HG03060 (cell line): ENCODE measurements around the gene ACSL5.

ENCODE experiments used
- ATAC-seq: cut with Tn5 transposase; IDR thresholded peaks from one replicate; pipeline ENCODE4 v1.9.1; 2021; ENCODE audit warnings: low read depth, moderate number of reproducible peaks; ENCODE audit not compliant: unreplicated experiment

Gene ACSL5

GRCh38 chr10:112373912-112374338, at the start of gene ACSL5:
ACSL5 (plus strand) TSS chr10:112374116; CDS start chr10:112394947, 20,831 bp downstream.
- no peak for ATAC-seq

DNA sequence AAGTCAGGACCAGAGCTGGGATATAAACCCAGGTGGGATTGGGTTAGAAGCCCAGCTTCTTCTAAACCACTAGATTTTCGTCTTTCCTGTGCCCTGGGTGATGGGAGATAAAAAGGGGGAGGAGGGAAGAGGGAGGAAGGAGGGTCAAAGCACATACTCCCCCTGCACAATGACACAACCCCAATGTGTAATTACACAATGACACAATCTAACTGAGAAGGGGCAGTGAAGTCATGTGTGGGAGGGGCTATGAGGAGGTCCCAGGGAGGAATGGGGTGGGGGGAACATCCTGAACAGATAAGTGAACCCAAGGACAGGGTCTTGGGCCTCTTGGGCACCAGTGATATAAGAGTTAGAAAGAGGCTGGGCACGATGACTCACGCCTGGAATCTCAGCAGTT, 46.2 kb upstream of the ACSL5 start:
- ATAC-seq = no peak

- ATAC-seq = no peak
Observed at GRCh38 chr10:112330162-112330561, 43.8 kb upstream of the ACSL5 start.

DNA sequence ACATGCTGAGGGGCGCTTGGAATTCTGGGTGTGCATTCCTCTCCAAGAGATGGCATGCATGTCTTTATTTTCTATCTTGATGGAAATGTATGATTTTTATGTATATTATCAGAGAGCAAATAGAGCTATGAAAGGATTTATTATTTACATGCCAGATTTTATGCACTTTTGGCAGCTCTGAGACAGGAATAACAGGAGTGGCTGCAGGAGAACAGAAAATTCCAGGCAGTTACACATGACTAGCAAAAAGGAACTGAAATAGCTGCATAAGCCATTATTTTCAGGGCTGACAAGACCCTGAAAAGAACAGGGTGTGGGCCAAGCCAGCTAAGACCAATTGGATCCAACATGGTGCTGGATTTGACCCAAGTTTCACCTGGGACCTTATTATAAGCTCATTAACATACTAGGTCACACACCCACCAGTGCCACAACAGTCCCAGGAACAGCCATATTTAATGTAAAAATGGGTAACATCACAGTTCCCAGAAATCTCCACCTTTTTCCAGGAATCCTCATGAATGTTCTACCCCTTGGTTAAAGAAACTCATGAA, 43.2 kb upstream of the ACSL5 start:
- ATAC-seq = no peak

GRCh38 chr10:112332022-112332421, 41.9 kb upstream of the ACSL5 start:
- no peak for ATAC-seq

GRCh38 chr10:112332509-112333228, 41.2 kb upstream of the ACSL5 start:
- no peak for ATAC-seq

DNA sequence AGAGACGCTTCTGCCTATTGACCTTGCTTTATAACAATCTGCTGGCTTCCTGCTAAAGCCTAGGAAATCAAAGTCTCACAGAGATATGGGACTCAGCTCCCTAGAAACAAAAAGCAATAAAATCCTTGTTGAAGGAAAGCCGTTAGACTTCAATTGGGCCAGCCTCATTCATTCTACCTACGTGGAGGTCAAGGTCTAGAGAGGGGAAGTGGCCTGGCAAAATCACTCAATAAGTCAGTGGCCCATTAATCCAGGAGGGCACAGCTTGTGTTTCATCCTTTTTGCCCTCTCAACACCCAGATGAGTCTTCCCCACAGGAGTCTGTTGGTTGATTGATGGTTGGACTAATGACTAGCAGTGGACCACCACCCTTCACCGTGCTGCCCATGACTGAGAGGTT, 40.5 kb upstream of the ACSL5 start:
- no peak for ATAC-seq

- no peak for ATAC-seq
Observed at GRCh38 chr10:112335111-112335867, 38.6 kb upstream of the ACSL5 start.

DNA sequence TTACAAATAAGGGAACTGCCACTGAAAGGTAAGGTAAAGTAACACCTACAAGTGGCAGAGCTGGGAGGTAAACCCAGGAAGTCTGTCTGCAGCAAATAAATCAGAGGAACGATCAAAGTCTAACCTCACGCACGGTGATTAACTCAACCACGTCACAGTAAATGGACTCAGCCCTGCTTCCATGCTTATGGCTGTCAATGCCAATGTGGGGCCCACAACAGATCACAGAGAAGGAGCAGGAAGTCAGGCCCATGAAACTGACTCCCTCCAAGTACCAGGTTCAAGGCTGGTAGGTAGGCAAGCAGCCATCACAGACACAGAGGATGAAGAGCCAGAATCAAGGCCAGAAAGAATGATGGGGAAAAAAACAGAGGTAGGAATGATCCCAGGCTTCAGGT, 38.0 kb upstream of the ACSL5 start:
- no peak for ATAC-seq

DNA sequence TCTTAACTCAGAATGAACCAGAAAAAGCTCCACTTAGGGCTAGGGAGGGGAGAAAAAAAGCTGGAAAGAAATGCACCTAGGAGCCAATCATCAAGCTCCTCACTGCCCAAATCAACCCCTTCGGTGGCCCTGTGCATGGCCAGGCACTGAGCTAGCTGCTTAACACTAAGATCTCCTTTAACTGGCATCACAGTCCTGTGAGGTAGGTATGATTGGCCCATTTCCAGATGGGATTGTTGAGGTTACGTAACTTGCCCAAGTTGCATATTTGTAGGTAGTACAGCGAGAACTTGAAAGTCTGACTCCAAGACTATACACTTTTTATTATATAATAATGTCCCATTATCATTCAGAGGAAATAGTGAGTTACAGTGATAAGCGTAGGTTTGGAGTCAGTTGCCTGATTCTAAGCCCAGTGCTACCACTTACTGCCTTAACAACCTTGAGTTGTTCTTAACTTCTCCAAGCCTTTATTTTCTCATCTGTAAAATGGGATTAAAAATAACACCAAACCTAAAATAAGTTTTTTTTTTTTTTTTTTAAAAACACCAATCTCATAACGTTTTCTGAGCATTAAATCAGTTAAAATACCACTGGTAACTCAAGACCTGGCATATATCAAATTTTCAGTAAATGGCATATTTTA, 37.2 kb upstream of the ACSL5 start:
- no peak for ATAC-seq

DNA sequence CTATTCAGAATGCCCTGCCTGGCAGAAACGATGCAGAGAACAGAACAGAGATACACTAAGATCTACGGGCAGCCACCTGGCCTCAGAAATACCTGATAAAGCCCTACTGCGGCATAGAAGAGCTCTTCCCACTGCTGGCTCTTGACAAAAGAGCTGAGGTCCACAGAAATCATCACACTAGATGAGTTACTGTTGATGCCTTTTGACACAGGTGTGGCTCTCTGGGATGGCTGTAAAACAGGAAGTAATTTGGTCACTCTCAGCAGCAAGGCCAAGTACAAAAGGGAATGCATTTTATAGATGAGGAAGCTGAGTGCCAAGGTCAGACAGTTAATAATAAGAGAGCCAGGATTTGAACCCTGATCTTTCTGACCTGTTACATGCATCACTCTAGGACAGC, 35.0 kb upstream of the ACSL5 start:
- no peak for ATAC-seq

- no peak for ATAC-seq
Observed at GRCh38 chr10:112340601-112341000, 33.3 kb upstream of the ACSL5 start.

DNA sequence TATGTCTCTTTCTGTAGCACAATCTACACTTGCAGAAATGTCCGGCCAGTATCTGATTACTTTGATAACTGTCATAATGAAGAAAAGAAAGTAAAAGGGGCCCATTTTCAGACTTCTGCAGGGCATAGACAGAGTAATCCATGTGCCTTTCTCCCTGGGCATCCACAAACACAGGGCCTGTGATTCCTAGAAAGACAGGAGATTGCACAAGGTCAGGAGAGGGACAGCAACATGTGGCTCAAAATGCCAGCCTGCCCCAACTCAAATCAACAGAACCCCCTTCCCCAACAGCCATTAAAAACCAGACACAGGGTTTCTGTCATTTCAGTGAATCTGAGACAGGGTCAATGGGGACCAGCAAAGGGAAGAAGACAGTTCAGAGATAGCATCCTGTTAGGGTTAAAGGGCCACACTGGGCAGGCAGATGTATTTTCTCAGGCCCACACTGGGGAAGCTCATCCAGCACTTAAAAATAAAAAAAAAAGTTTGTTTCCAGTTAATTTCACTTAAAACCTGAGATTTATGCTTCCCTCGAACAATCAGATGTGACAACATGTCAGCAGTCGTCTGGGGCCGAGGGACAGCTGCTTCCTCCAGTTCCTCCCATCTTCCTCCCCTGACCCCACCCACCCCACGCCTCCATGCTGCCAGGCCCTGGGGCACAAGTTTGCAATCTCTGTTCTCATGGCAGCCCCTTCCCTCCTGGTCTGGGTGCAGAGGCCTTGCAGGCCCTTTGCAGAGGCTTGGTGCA, 30.7 kb upstream of the ACSL5 start:
- no peak for ATAC-seq

DNA sequence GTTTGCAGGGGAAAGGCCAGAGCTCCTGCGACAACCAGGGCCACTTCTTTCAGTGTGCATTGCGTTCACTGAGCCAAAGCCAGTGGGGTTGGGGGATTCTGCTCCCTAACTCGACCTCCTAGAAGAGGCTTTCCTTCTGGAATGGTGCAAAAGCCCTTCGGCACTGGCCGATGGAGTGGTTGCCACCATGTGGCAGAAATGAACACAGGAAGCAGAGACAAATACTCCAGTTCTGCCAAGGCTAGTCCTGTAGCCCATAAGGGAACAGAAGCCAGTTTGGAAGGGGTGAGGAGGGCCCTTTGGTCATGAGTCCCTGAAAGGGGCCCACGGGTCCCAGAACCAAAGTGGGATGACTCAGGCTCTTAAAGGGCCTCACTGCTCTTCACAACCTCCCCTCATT, 29.7 kb upstream of the ACSL5 start:
- ATAC-seq = no peak

- no peak for ATAC-seq
Observed at GRCh38 chr10:112345202-112345601, 28.7 kb upstream of the ACSL5 start.

DNA sequence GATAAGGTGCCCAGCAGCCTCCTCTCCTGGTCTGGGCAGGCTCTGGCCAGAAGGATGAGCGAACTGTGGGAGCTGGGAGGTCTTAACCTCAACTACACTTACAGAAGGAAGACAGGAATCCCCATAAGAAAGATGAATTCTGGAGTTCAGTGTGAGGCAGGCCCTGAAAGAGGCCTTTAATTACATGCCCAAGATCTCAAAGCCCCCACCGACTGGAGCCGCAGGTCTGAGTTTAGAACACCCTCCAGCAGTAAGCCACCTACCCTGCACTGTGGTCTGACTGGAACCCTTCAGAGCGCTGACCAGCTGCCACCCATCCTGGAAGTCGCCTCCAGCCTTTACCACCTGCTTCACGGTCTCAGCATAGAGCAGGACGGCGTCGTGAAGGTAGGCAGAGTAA, 28.2 kb upstream of the ACSL5 start:
- ATAC-seq = no peak

- no peak for ATAC-seq
Observed at GRCh38 chr10:112346774-112347173, 27.1 kb upstream of the ACSL5 start.

DNA sequence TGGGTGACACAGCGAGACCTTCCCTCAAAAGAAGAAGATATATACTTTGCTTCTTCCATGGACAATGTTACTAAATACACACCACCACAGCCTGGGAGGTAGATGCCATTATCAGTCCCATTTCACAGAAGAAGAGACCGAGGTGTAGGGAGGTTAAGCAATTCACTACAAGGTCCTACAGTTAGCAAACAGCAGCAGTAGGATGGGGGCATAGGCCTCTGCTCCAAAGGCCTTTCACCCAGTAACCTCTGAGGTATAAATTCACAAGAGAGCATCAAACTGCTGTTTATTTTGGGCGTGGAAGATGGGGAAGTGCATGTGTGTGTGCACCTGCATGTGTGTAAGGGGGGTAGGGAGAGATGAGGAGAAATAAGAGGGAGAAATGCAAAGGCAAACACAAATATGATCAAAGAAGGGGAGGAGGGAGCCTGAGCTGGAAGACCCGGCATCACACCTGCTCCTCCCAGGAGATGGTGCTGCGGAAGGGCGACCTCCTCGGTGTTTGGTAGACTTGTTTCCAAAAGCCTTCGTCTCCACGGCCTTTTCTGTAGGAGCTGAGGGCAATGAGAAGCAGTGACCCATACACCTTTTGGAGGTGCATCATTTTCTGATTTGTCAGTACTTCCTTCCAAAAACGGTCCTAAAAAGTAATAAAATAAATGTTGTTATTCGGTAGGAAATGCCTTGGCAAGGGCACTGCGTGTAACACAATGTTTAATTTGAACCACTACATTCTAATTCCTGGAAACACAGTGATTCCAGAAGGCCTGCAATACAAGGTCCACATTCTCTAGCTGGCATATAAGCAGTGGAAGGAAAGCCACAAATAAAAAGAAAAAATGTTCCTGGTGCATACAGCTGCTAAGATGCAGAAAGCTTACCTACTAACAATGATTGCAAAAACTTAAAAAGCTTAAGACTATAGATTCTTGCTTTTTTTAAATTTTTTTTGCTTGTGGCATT, 25.9 kb upstream of the ACSL5 start:
- no peak for ATAC-seq

- ATAC-seq = no peak
Observed at GRCh38 chr10:112348759-112349158, 25.2 kb upstream of the ACSL5 start.
